Lower lobe of right lung (tissue), 2 donors: ENCODE data around the gene ZFAND3. TPM values are rescaled to one million over a fixed set of nuclear protein-coding genes. Genes with fewer than 3 reads are reported as not detected.
"Not testable (repeated sequence)": the region's sequence is repeated elsewhere in the genome, so short reads cannot be mapped to it uniquely, and the experiment has no call there.

Experiments used
- ATAC-seq, 2 donors: fragments of 200-7000 bp; cut with Tn5 transposase; one replicate each; pipeline ENCODE4 v1.9.1; 2020 to 2022; ENCODE audit warnings: mild to moderate bottlenecking in 2 of 2, moderate library complexity in 2 of 2
- DNase-seq: peaks from one replicate; pipeline ENCODE4 v3.0.0-alpha.2; 2020
- H3K27ac ChIP-seq: fragments of 200-600 bp; one replicate; pipeline ENCODE4 v1.8.0; 2022
- H3K27me3 ChIP-seq: fragments of 200-600 bp; one replicate; pipeline ENCODE4 v1.8.0; 2022; ENCODE audit warnings: low read depth
- H3K36me3 ChIP-seq: fragments of 200-600 bp; one replicate; pipeline ENCODE4 v1.8.0; 2022; ENCODE audit warnings: mild to moderate bottlenecking
- H3K4me1 ChIP-seq: fragments of 200-600 bp; one replicate; pipeline ENCODE4 v1.8.0; 2022
- H3K4me3 ChIP-seq: fragments of 200-600 bp; one replicate; pipeline ENCODE4 v1.8.0; 2022; ENCODE audit warnings: mild to moderate bottlenecking
- H3K9me3 ChIP-seq: fragments of 200-600 bp; one replicate; pipeline ENCODE4 v1.8.0; 2022
- intact Hi-C: fragments of 100-400 bp; cut with DNase I; formaldehyde crosslinking; loops from one replicate; pipeline ENCODE4 v1.11.0; 2022
- total RNA-seq: library from RNA; stranded (reverse); fragmentation: NEBNext Ultra II Directional; extraction: Animal tissue kit (Norgen Biotek cat#: 25700); gene quantifications from one replicate; pipeline ENCODE4 v1.2.1, GENCODE V29; 2021
- TF ChIP-seq, protein P1 (sequence below): fragments of 200-600 bp; IDR thresholded peaks from one replicate; pipeline ENCODE4 v1.8.0; 2022; ENCODE audit warnings: antibody characterized with exemption, mild to moderate bottlenecking
- donor health status: DM: no; HTN: yes; CAD: no; lungs with severe emphysema.

ZFAND3 gene
- total RNA-seq, 1 donor from 2014 or later = 83.3 TPM

DNA sequence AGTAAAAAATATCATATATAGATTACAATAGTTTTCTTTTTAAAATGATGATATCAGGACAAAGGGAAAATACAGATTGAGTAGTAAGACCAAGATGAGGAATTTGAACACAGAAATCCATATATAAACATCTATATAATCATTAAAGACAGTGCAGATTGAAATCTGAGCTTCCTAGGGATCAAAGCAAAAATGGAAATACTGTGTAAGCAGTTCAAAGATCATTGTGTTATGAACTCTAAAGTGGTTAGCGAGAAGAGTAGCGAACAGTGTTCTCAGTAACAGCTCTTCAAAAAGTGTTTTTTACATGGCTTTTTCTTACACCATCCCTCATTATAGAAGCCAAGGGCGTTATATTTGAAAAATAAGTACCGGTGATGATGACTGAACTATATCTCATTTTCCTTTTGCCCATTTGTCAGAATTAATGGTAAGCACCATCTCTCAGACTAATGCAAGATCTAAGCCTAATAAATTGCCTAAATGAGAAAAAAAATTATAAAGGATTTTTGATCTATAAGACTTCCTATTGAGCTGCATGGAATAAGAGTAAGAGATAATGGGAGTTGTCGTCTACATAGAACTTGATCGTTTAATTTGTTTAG, 226.3 kb downstream of the ZFAND3 start:
- DNase-seq (no peak), ATAC-seq (no peak)
- no peak overlapping the region for H3K27ac ChIP-seq
- intact Hi-C loops = no loop called here
- no peaks in the 10 kb centered on the region for H3K27me3 ChIP-seq
- no peaks in the 10 kb centered on the region for H3K36me3 ChIP-seq
- no peaks in the 10 kb centered on the region for H3K9me3 ChIP-seq
- no peaks in the 10 kb centered on the region for H3K4me1 ChIP-seq
- TF ChIP-seq, protein P1, sequence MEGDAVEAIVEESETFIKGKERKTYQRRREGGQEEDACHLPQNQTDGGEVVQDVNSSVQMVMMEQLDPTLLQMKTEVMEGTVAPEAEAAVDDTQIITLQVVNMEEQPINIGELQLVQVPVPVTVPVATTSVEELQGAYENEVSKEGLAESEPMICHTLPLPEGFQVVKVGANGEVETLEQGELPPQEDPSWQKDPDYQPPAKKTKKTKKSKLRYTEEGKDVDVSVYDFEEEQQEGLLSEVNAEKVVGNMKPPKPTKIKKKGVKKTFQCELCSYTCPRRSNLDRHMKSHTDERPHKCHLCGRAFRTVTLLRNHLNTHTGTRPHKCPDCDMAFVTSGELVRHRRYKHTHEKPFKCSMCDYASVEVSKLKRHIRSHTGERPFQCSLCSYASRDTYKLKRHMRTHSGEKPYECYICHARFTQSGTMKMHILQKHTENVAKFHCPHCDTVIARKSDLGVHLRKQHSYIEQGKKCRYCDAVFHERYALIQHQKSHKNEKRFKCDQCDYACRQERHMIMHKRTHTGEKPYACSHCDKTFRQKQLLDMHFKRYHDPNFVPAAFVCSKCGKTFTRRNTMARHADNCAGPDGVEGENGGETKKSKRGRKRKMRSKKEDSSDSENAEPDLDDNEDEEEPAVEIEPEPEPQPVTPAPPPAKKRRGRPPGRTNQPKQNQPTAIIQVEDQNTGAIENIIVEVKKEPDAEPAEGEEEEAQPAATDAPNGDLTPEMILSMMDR = no peak
- no peak overlapping the region for H3K4me3 ChIP-seq

DNA sequence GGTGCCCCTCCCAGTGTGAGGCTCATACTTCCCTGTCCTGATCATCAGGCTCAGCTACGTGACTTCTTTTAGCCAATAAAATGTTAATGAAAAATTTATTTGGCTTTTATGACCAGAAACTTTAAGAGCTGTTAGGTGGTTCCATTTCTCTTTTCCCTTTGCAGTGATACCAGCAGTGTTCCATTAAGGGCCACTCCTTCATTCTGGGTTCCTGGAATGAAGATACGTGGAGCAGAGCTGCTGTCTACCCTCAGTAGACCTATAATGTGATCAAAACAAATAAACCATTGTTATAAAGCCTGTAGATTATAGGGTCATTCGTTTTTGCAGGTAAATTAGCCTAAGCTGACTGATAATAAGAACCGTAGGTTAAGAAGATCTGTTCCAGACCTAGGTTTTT, 228.0 kb downstream of the ZFAND3 start:
- Histone ChIP-seq H3K4me3 (no peak overlapping the region), H3K27ac (no peak overlapping the region), H3K4me1 (no peaks in the 10 kb centered on the region), H3K36me3 (no peaks in the 10 kb centered on the region), H3K27me3 (no peaks in the 10 kb centered on the region), H3K9me3 (no peaks in the 10 kb centered on the region)
- TF ChIP-seq, protein P1 = no peak
- ATAC-seq (no peak), DNase-seq (no peak)
- intact Hi-C loops = no loop called here

DNA sequence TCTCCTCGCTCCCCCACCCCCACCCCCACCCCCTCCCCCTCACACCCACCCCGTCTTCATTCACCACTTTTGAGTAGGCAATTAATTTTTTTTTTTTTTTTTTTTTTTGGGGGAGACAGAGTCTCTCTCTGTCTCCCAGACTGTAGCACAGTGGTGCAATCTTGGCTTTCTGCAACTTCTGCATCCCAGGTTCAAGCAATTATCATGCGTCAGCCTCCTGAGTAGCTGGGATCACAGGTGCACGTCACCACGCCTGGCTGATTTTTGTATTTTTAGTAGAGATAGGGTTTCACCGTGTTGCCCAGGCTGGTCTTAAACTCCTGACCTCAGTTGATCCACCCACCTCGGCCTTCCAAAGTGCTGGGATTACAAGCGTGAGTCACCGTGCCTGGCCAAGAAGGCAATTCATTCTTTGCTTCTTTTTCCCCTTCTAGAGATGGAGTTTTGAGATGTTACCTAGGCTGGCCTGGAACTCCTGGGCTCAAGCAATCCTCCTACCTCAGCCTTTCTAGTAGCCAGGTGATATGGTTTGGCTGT, 230.4 kb downstream of the ZFAND3 start:
- intact Hi-C loops, H3K27me3 ChIP-seq, H3K4me1 ChIP-seq, H3K4me3 ChIP-seq, ATAC-seq, DNase-seq, H3K36me3 ChIP-seq, H3K27ac ChIP-seq, H3K9me3 ChIP-seq: not testable (repeated sequence)

DNA sequence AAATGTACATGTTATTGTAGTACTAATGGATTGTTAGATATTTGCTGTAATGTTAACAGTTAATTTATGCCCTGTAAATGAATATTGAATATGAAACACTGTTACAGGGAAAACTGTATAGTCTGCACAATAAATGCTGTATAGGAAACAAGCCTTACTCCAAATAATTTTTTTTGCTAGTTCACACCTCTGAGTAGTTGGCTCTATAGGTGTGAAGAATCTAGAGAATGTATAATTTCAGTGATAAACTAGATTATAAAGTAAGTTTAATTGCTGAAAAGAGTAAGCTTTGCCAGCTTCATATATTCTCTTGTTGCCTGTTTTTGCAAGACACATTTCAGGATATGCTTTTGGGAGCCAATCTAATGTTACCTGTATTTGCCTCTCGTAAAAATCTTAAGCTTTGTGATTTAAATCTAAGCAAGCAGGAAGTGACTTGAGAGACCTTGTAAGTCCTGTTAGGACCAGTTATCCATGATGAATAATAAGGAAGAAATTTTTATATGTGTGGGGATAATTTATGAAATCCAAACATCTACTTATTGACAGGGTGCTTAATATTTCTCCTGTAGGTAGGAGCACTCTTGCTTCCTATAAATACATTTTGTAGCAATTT, 232.4 kb downstream of the ZFAND3 start:
- Histone ChIP-seq H3K9me3 (no peaks in the 10 kb centered on the region), H3K4me1 (no peaks in the 10 kb centered on the region), H3K27me3 (no peaks in the 10 kb centered on the region), H3K4me3 (no peak overlapping the region), H3K36me3 (no peaks in the 10 kb centered on the region), H3K27ac (no peak overlapping the region)
- intact Hi-C loops = no loop called here
- TF ChIP-seq, protein P1 = no peak
- ATAC-seq (no peak), DNase-seq (no peak)

DNA sequence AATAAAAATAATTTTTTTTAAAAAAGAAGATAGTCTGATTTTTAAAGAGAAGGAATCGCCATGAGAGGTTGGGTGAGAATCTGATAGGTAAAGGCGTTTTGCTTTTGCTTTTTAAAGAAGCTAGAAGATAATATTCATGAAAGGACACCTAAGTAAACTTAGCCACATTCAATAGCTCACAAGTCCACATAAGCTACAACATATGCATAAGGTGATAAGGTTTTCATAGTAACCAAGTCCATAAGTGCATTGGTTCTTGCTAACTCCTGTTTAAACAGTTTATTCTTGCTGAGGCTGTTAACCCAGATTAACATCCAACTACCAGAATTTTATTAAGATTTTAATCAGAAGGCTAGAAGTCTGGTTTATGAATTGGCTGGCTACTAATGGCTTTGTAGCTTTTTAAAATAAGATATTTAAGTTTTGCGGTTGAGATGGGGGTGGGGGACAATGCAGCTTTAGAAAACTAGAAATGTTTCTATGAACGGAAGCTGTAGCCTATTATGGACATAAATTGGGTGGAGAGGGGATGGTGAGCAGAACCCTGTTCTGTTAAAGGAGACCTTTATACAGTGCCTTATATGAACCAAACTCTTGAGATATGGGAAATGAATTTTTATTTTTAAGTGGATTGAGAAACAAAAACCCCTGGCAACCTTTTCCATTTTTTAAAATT, 235.1 kb downstream of the ZFAND3 start:
- Histone ChIP-seq H3K4me1 (no peaks in the 10 kb centered on the region), H3K9me3 (no peaks in the 10 kb centered on the region), H3K4me3 (no peak overlapping the region), H3K36me3 (no peaks in the 10 kb centered on the region), H3K27me3 (no peaks in the 10 kb centered on the region), H3K27ac (no peak overlapping the region)
- TF ChIP-seq, protein P1 = no peak
- DNase-seq (no peak), ATAC-seq (no peak)
- intact Hi-C loops = no loop called here

DNA sequence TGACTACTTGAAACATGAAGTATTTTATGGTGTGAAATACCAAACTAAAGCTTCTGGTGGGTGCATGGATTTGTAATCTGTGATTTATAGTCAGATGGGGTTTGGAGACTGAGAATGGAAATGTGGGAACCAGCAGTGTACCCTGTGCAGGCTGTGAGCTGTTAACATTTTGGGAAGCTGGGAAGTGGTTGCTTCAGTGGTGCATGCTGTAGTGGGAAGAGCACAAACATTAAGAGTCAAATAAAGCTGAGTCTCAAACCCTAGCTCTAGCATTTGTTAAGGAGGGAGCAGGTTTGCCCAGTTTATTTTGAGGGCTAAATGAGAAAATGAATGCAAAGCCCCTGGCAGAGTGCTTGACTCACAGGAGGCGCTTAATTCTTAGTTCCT, 235.7 kb downstream of the ZFAND3 start:
- Histone ChIP-seq H3K27ac (no peak overlapping the region), H3K4me3 (no peak overlapping the region), H3K4me1 (no peaks in the 10 kb centered on the region), H3K9me3 (no peaks in the 10 kb centered on the region), H3K36me3 (no peaks in the 10 kb centered on the region), H3K27me3 (no peaks in the 10 kb centered on the region)
- DNase-seq = no peak
- no peak for ATAC-seq
- intact Hi-C loops = no loop called here
- TF ChIP-seq, protein P1 = no peak
